ENCODE data around the gene ERN2.
"Not testable (repeated sequence)": the region's sequence is repeated elsewhere in the genome, so short reads cannot be mapped to it uniquely, and the experiment has no call there.

Gene ERN2

DNA sequence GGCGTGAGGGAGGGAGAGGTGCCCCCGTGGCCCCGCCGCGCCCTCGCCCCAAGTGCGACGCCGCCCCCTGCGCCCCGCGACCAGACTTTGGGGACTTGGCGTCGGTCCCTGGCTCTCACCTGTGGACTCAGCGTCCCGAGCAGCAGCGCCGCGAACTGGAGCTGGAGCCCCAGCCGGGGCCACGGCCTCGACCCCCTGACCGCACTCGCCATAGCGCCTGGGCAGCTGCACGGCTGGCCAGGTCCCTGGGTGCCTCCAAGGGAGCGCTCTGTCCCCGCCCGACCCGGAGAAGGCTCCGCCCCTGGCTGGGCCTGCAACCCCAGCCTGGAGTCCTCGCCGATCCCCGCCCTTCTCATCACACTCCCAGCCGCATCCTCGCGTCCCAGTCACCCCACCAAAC is at the start of gene ERN2:
Gene ERN2 (minus strand): TSS at position 247 of the 400 bp plus-strand sequence. CDS start 35 bp downstream, at position 212.
- DNase-seq (ENCODE audit: low read depth) = no peak

GRCh38 chr16:23757937-23758619 is 45.1 kb upstream of the ERN2 start:
- no peak for DNase-seq (ENCODE audit: low read depth)

GRCh38 chr16:23757116-23757515 is 44.1 kb upstream of the ERN2 start:
- no peak for DNase-seq (ENCODE audit: low read depth)

DNA sequence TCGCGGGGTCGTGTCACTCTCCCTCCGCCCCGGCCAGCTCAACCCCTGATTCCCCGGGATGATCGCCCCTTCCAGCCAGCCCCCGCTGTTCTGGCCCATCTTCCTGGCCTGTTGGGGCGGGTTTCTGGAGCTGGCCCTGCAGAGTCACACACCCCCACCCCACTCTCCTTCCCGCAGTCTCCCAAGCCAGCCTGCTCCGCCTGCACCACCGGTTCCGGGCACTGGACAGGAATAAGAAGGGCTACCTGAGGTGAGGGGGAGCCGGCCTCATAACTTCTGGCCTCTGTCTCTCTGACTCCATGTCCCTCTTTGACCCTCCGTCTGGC is 42.4 kb upstream of the ERN2 start:
- no peak for DNase-seq (ENCODE audit: low read depth)

GRCh38 chr16:23754594-23755483 is 41.8 kb upstream of the ERN2 start, which contains the start of gene CHP2:
Gene CHP2 (plus strand): TSS chr16:23755026. CDS start chr16:23755050, 24 bp downstream.
- DNase-seq (ENCODE audit: low read depth) = no peak

DNA sequence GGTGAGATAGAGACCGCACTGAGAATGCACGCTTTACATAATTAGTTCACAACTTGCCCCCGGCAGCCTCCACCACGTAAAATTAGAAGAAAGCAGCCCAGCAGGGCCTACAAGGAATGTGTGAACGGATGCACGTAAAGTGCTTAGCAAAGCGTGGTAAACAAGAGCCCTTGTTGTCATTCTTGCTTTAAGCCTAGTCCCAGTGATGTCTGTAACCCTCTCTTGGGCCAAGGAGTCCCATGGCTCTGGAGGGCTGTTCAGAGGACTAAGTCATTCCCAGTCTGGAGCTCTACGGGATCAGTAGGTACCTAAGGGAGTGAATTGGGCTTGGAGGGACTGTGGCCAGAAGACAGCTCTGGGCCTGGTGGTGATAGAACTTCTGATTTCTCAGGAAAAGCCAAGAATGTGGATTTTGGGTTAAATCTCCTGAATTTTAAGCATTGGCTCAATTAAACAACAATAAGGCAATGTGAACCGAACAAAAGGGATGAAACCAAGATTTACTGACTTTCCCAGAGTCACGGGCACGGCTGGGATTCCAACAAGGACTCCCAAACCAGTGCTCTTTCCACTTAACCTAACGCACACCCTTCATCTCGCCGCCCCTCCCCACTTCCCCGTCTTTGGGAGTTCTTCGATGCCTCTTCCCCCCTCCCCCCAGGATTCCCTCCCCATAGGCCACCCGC is 41.0 kb upstream of the ERN2 start:
- DNase-seq (ENCODE audit: low read depth) = no peak

DNA sequence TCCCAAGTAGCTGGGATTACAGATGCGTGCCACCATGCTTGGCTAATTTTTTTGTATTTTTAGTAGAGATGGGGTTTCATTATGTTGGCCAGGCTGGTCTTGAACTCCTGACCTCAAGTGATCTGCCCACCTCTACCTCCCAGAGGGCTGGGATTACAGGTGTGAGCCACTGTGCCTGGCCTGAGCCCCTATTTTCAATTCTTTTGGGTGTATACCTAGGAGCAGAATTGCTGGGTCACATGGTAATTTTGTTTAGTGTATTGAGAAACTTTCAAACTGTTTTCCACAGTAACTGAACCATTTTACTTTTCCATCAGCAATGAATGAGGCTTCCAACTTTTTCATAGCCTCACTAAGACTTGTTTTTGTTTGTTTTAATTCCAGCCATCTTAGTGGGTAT is 38.0 kb upstream of the ERN2 start:
- DNase-seq (ENCODE audit: low read depth) = not testable (repeated sequence)

DNA sequence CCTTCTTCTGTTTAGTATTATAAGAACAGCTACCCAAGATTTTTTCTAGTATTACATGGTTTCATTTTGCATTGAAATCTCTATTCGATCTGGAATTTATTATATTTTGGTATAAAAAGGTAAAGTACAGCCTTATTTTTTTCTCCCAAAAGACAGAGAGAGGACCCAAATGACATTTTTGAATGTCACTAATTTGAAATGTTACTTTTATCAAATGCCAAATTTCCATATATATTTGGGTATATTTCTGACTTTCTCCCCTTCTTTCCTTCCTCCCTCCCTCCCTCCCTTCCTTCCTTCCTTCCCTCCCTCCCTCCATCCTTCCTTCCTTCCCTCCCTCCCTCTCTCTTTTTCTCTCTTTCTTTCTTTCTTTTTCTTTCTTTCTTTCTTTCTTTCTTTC is 35.6 kb upstream of the ERN2 start:
- no peak for DNase-seq (ENCODE audit: low read depth)

DNA sequence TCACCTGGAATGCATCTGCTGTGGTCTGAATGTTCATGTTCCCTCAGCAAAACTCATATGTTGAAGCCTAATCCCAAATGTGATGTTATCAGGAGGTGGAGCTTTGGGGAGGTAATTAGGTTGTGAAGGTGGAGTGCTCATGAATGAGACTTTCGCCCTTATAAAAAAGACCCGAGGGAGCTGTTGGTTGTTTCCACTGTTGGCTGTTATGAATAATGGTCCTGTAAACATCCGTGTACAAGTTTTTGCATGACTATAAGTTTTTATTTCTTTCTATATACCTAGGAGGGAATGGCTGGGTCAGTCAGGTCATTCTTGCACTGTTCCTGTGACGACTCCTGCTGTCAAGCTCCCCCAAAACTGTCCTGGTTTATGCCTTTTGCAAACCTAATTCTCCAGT is 32.2 kb upstream of the ERN2 start:
- no peak for DNase-seq (ENCODE audit: low read depth)

DNA sequence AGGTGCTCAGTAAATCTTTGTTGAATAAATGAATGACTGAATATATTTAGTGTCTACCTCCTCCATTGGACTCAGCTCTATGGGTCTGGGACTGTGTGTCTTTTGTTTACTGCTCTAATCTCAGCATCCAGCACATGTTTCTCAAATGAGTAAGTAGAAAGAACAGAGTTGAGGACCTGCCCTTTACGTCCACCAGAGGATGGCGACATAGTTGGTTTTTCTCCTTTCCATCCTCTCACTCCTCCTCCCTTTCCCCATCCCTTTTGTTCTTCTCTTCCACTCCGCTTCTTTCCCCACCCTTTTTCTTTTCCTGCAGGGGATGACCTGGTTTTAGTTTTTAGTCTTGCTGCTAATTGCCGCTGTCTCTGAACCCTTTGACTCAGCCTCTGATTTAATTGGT is 29.7 kb upstream of the ERN2 start:
- DNase-seq (ENCODE audit: low read depth) = no peak

DNA sequence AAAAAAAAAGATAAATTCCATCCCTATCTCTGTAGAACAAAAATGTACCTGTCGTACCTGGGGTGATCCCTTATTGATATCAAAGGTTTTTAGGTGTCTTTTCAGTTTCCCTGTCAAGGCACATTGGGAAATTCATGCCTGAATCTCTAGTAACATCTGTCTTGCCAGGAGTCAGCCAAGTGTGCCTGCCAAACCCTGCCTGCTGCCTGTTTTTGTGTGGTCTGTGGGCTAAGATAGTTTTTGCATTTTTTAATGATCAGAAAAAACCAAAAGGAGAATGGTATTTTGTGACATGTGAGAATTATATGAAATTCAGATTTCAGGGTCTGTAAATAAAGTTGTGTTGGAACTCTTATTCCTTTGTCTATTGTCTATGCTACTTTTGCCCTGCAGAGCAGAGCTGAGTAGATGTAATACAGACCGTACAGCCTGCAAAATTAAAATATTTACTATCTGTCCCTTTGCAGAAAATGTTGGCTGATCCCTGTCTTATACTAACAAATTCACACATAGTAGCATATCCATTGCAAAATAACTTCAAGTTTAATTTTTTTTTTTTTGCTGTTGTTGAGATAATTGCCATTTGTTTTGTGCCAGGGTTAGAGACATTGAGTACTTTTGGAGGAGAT is 28.8 kb upstream of the ERN2 start:
- no peak for DNase-seq (ENCODE audit: low read depth)

DNA sequence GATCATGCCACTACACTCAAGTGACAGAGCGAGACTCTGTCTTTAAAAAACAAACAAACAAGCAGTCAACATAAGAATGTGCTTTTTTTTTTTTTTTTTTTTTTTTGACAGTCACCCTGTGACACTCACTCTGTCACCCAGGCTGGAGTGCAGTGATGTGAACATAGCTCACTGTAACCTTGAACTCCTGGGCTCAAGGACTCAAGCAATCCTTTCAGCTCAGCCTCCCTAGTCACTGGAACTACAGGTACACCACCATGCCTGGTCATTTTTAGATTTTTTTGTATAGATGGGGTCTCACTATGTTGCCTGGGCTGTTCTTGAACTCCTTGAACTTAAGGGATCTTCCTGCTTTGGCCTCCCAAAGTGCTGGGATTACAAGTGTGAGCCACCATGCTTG is 26.5 kb upstream of the ERN2 start:
- DNase-seq (ENCODE audit: low read depth) = no peak

DNA sequence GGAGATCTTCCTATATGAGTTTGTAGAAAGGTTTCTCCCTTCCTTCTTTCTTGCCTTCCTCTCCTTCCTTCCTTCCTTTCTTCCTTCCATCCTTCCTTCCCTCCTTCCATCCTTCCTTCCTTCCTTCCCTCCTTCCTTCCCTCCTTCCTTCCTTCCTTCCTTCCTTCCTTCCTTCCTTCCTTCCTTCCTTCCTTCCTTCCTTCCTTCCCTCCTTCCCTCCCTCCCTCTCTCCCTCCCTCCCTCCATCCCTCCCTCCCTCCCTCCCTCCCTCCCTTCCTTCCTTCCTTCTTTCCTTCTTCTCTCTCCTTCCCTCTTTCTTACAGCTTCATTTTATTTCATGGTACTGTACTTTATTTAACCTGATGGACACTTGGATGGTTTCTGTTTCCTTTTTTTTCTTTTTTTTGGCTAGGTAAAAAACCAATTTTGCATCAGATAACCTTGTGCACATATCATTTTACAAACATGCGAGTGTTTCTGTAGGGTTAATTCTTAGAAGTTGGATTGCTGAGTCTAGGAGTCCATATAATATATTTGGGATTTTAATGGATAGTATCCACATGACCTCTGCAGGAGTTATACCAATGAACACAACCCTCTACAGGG is 24.5 kb upstream of the ERN2 start:
- not testable (repeated sequence) for DNase-seq (ENCODE audit: low read depth)

DNA sequence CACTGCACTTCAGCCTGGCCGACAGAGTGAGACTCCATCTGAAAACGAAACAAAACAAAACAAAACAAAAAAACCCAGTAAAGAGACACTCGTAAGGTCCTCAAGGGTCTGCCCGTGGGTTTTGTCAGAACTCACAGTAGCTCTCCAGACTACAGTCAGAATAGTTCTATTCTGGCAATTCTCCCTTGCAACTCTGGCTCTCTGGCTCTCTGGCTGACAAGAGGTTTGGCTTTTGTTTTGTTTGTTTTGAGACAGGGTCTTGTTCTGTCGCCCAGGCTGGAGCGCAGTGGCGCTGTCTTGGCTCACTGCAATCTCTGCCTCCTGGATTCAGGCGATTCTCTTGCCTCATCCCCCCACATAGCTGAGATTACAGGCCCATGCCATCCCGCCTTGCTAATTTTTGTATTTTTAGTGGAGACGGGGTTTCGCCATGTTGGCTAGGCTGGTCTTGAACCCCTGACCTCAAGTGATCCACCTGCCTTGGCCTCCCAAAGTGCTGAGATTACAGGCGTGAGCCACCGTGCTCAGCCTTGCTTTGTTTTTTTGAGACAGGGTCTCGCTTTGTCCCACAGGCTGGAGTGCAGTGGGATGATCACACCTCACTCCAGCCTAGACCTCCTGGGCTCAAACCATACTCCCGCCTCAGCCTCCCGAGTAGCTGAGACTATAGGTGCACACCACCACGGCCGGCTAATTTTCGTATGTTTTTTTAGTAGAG is 21.3 kb upstream of the ERN2 start:
- no peak for DNase-seq (ENCODE audit: low read depth)

- DNase-seq (ENCODE audit: low read depth) = peak; percentile 72
Measured at GRCh38 chr16:23729503-23730424, 16.7 kb upstream of the ERN2 start.

- DNase-seq (ENCODE audit: low read depth) = no peak
Measured at GRCh38 chr16:23728112-23728477, 15.1 kb upstream of the ERN2 start.

DNA sequence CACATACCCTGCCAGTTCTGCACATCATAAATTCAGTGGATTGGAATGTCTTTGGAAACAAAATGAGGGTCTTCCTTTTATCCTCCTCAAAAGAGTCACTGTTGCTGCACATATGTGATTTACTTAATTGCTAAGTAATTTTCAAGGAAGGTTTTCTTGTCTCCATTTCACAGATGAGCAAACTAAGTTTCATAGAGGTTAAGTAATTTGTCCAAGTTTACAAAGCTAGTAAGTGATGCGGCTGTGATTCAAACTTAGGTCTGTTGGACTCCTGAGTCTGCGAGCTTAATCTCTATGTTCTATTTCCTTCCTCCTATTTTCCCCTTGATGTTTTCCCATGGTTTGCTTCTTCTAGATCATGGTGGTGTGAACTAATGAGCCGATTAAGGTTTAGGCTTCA is 13.7 kb upstream of the ERN2 start:
- DNase-seq (ENCODE audit: low read depth) = no peak

GRCh38 chr16:23724785-23725131 is 11.7 kb upstream of the ERN2 start:
- DNase-seq (ENCODE audit: low read depth) = no peak

- no peak for DNase-seq (ENCODE audit: low read depth)
Measured at GRCh38 chr16:23724096-23724784, 11.2 kb upstream of the ERN2 start.
